Measurements from ENCODE around the gene PVRIG.

DNA sequence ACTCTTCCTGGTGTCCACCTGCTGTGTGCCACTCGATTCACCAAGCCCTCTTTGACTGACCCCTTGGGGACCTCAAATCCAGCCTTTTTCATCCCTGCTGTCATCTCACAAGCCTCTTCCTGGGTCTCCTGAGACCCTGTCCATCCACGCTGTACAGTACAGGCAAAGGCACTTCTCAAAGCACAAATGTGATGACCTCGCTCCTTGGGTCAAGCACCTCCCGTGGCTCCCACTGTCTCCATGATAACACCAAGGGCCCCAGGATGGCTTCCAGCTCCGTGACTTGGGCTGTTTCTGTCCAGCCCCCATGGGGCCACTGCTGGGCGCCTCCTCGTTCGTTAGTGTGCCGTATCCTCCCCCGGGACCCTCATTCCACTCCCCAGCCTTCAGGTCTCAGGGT is 28.7 kb downstream of the PVRIG start:
- TF ChIP-seq CTCF (IDR thresholded peaks at IDR 0.05): no peak
- no peak for TF ChIP-seq POLR2A (IDR thresholded peaks at IDR 0.05)

All from Peyer's patch (tissue), 4 donors.